ENCODE results near the gene GPANK1.

The GPANK1 gene

DNA sequence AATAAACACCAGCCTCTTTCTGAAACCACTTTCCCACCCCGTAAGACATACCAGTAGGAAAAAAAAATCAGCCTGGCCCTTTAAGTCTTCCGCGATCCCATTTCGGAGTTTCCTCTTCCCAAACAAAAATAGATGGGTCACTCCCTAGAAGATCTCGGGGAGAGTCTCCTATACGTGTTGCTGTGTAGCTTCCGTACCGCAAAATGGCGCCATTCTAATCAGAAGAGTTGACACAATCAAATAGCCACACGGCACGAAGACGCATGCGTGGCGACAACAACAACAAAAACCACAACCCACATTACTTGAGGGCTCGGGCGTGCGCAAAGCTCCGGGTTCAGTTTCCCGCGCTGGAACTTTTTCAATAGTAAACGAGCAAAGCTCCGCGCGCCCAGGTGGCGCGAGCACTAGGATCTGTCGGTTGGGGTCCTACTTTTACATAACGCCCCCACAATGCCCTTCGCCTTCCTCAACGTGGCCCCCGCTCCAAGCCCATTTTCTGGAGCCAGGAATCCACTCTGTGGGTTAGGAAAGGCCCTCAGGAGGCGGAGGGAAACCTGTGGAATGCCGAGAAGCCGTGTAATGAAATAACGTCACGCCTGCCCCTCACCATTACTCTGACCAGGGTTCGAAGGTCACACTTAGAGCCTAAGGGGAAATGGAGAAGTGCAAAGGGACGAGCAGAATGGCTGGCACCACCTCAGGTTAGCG is at the start of gene GPANK1 (continued):
- TF ChIP-seq, protein P1, sequence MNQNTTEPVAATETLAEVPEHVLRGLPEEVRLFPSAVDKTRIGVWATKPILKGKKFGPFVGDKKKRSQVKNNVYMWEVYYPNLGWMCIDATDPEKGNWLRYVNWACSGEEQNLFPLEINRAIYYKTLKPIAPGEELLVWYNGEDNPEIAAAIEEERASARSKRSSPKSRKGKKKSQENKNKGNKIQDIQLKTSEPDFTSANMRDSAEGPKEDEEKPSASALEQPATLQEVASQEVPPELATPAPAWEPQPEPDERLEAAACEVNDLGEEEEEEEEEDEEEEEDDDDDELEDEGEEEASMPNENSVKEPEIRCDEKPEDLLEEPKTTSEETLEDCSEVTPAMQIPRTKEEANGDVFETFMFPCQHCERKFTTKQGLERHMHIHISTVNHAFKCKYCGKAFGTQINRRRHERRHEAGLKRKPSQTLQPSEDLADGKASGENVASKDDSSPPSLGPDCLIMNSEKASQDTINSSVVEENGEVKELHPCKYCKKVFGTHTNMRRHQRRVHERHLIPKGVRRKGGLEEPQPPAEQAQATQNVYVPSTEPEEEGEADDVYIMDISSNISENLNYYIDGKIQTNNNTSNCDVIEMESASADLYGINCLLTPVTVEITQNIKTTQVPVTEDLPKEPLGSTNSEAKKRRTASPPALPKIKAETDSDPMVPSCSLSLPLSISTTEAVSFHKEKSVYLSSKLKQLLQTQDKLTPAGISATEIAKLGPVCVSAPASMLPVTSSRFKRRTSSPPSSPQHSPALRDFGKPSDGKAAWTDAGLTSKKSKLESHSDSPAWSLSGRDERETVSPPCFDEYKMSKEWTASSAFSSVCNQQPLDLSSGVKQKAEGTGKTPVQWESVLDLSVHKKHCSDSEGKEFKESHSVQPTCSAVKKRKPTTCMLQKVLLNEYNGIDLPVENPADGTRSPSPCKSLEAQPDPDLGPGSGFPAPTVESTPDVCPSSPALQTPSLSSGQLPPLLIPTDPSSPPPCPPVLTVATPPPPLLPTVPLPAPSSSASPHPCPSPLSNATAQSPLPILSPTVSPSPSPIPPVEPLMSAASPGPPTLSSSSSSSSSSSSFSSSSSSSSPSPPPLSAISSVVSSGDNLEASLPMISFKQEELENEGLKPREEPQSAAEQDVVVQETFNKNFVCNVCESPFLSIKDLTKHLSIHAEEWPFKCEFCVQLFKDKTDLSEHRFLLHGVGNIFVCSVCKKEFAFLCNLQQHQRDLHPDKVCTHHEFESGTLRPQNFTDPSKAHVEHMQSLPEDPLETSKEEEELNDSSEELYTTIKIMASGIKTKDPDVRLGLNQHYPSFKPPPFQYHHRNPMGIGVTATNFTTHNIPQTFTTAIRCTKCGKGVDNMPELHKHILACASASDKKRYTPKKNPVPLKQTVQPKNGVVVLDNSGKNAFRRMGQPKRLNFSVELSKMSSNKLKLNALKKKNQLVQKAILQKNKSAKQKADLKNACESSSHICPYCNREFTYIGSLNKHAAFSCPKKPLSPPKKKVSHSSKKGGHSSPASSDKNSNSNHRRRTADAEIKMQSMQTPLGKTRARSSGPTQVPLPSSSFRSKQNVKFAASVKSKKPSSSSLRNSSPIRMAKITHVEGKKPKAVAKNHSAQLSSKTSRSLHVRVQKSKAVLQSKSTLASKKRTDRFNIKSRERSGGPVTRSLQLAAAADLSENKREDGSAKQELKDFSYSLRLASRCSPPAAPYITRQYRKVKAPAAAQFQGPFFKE (tag by site-specific recombination; IDR thresholded peaks at IDR 0.05; ENCODE audit: borderline replicate concordance), result no peak
- TF ChIP-seq ZNF596 (tag by site-specific recombination; IDR thresholded peaks at IDR 0.05) (no peak), ZNF132 (tag by site-specific recombination; IDR thresholded peaks at IDR 0.05; ENCODE audit: borderline replicate concordance) (no peak), TSHZ1 (tag by site-specific recombination; IDR thresholded peaks at IDR 0.05; ENCODE audit: borderline replicate concordance) (no peak), ZNF529 (tag by site-specific recombination; IDR thresholded peaks at IDR 0.05; ENCODE audit: insufficient replicate concordance) (no peak), ZNF2 (tag by site-specific recombination; IDR thresholded peaks at IDR 0.05) (no peak), PRDM10 (tag by site-specific recombination; IDR thresholded peaks at IDR 0.05) (peak; percentile 49; the same call in 1 of the 2 replicates), ZSCAN30 (tag by site-specific recombination; IDR thresholded peaks at IDR 0.05) (no peak), ZNF791 (tag by site-specific recombination; IDR thresholded peaks at IDR 0.05) (no peak), ZFP3 (tag by site-specific recombination; IDR thresholded peaks at IDR 0.05; ENCODE audit: low read depth) (no peak), ZNF513 (tag by site-specific recombination; IDR thresholded peaks at IDR 0.05) (0 out of 2 replicates have a peak, but pooled peaks have one; percentile 34), ZNF266 (tag by site-specific recombination; IDR thresholded peaks at IDR 0.05; ENCODE audit: low read depth) (no peak), ZNF677 (tag by site-specific recombination; IDR thresholded peaks at IDR 0.05) (no peak), HOXA7 (CRISPR knock-in tag; IDR thresholded peaks at IDR 0.05; ENCODE audit: borderline replicate concordance) (no peak), ZFHX2 (tag by site-specific recombination; conservative IDR thresholded peaks at IDR 0.05) (peak; percentile 54), FEZF1 (tag by site-specific recombination; IDR thresholded peaks at IDR 0.05) (no peak), ZSCAN4 (tag by site-specific recombination; IDR thresholded peaks at IDR 0.05) (no peak), ZEB2 (tag by site-specific recombination; IDR thresholded peaks at IDR 0.05) (no peak; the same call in 1 of the 2 replicates), ZNF146 (tag by site-specific recombination; IDR thresholded peaks at IDR 0.05) (no peak), SP3 (tag by site-specific recombination; IDR thresholded peaks at IDR 0.05) (no peak), ZNF184 (tag by site-specific recombination; IDR thresholded peaks at IDR 0.05) (no peak), GFI1B (tag by site-specific recombination; IDR thresholded peaks at IDR 0.05) (no peak), EGR2 (tag by site-specific recombination; IDR thresholded peaks at IDR 0.05; ENCODE audit: low read depth) (peak; percentile 52), GLI4 (tag by site-specific recombination; IDR thresholded peaks at IDR 0.05) (no peak)

All from HEK293 (cell line).